SH-SY5Y (cell line): ENCODE measurements around the gene ITPR2.

Experiments
- GATA2 ChIP-seq: IDR thresholded peaks from 2 replicates; pipeline ENCODE4 v1.6.1; 2011; ENCODE audit warnings: mild to moderate bottlenecking, low read depth, low read length
- GATA3 ChIP-seq: IDR thresholded peaks from 2 replicates; pipeline ENCODE4 v1.6.1; 2011; ENCODE audit warnings: low read depth, mild to moderate bottlenecking, low read length, moderate library complexity

GRCh38 chr12:26803552-26803951 is 29.4 kb downstream of the ITPR2 start:
- TF ChIP-seq GATA2 = no peak
- TF ChIP-seq GATA3 = no peak
